GM21529 (cell line): Measurements from ENCODE around the gene EGFLAM.

Experiments
- ATAC-seq: cut with Tn5 transposase; IDR thresholded peaks from one replicate; pipeline ENCODE4 v1.9.1; 2021; ENCODE audit not compliant: unreplicated experiment

The EGFLAM gene

GRCh38 chr5:38445374-38446028 lies 187.1 kb downstream of the EGFLAM start:
- ATAC-seq, result no peak

- ATAC-seq, result no peak
Measured at GRCh38 chr5:38446029-38446522, 187.7 kb downstream of the EGFLAM start.

GRCh38 chr5:38447056-38447455 lies 188.7 kb downstream of the EGFLAM start:
- no peak for ATAC-seq

- ATAC-seq, result no peak
Measured at GRCh38 chr5:38447786-38448185, 189.4 kb downstream of the EGFLAM start.

GRCh38 chr5:38448568-38449350 lies 190.4 kb downstream of the EGFLAM start:
- ATAC-seq, result no peak

GRCh38 chr5:38450627-38451026 lies 192.3 kb downstream of the EGFLAM start:
- ATAC-seq, result no peak

GRCh38 chr5:38451074-38451725 lies 192.8 kb downstream of the EGFLAM start:
- no peak for ATAC-seq

GRCh38 chr5:38452201-38452600 lies 193.8 kb downstream of the EGFLAM start:
- no peak for ATAC-seq

- peak; percentile 99 for ATAC-seq
Measured at GRCh38 chr5:38453506-38453905, 195.1 kb downstream of the EGFLAM start.

- no peak for ATAC-seq
Measured at GRCh38 chr5:38453921-38454320, 195.6 kb downstream of the EGFLAM start.

- ATAC-seq, result no peak
Measured at GRCh38 chr5:38455796-38456330, 197.5 kb downstream of the EGFLAM start.

- no peak for ATAC-seq
Measured at GRCh38 chr5:38456657-38457399, 198.5 kb downstream of the EGFLAM start.

- ATAC-seq, result no peak
Measured at GRCh38 chr5:38458174-38458573, 199.8 kb downstream of the EGFLAM start.

GRCh38 chr5:38462976-38463633 lies 204.7 kb downstream of the EGFLAM start:
- no peak for ATAC-seq

- no peak for ATAC-seq
Measured at GRCh38 chr5:38463634-38464521, 205.5 kb downstream of the EGFLAM start.

GRCh38 chr5:38465061-38465460 lies 206.7 kb downstream of the EGFLAM start:
- no peak for ATAC-seq

GRCh38 chr5:38465702-38466423 lies 207.5 kb downstream of the EGFLAM start:
- no peak for ATAC-seq

GRCh38 chr5:38466424-38467189 lies 208.2 kb downstream of the EGFLAM start:
- no peak for ATAC-seq
